GM21515 (cell line): ENCODE data around the gene CAMSAP2.

Experiments
- ATAC-seq: cut with Tn5 transposase; IDR thresholded peaks from one replicate; pipeline ENCODE4 v1.9.1; 2021; ENCODE audit not compliant: unreplicated experiment

CAMSAP2 gene

DNA sequence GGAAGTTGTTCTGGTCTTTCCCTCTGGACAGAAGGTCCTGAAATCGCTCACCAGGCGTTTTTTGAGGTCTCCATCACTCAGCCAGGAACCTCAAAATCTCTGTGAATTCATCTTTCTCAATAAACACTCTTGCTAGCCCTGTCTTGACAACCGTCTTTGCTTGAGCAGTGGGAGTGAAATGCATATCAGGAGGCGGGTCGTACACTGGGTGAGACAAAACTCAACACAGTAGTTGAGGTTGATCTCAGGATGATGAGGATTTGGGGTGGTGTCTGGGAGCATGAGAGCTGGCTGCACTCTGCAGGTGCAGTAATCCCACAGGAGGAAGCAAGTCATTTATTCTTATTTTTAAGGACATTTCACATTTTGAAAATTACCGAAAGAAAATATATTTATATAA is 136.0 kb downstream of the CAMSAP2 start:
- ATAC-seq = no peak

DNA sequence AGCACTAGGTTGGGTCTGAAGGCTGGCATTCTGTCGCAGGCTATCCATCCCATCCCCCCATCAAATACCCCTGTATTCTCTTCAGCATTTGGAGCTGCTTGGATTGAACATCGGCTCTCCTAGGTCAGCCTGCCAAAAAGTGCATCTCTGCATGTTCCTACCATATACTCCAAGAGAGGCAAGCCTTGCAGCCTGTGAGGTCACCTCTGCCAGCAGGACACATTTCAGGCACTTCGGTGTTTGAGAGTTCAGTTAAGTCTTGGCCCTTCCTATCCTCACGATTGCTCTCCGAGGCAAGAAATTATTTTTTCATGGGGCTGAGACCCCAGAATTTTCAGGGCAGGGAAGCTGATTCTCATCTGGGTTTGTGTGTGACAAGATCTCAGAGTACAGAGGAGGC is 136.7 kb downstream of the CAMSAP2 start:
- ATAC-seq = no peak

- ATAC-seq = no peak
Measured at GRCh38 chr1:200877010-200877409, 138.3 kb downstream of the CAMSAP2 start.

DNA sequence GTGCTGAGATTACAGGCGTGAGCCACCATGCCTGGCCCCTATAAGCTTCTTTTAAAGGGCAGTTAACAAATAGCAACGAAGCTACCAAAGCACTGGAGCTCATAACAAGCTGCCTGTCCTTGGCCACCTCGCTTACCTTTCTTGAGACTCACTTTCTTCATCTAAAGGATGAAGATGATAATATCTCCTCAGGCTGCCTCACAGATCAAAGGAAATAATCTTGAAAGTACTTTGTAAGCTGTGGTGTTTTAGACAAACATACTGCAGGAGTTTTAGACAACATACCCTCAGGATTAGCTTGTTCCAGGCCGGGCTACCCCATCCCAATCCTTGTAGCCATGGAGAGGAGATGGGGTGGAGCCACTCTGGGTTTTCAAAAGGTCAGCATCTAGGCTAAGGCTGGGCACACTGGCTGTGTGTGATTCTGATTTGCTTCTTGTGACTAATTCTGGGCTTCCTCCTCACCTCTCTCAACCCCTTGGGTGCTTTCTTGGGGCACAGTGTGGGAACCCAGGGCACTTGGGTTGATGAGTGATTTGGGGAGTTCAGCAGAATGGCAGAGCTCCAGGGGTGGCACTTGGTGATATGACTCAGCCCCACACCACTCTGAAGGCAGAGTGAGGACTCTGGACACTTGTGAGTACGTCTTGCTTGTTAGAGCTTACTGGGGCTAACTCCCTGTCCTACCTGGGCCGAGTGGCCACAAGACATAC is 139.3 kb downstream of the CAMSAP2 start:
- no peak for ATAC-seq

DNA sequence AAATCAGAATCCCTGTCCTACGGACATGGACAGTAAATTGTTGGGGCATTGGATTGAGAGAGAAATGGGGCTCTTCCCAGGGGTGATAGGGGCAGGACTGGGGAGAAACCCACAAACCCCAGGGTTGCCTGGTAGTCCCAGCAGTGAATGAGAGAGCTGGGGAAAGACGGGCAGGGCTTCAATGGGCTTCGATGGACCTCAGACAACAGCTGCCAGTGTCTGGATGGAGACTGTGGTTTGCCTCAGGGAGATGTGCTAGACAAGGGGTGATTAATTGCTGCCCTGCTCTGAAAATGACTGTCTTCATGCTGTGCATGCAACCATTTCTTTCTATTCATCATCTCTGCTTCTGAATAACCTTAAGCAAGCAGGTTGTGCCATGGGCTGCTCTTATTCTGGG is 141.5 kb downstream of the CAMSAP2 start:
- ATAC-seq = peak; percentile 54

DNA sequence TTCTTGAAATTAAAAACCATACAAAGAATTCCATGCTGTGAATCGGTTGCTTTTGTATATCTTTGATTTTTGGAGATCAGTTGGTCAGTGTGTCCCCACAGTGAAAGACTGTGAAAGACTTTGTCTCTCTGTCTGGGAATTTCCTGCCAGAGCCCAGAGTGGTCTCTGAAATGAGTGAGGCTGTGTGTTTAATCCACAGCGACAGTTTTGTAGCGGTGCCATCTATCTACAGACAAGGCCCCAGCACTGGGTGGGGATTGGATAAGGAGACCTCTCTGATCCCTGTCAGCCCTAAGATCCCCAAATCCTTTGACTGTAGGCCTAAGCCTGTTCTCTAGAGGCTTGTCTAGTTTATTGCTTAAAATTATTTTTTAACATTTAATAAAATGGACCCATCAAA is 144.4 kb downstream of the CAMSAP2 start:
- ATAC-seq = no peak

DNA sequence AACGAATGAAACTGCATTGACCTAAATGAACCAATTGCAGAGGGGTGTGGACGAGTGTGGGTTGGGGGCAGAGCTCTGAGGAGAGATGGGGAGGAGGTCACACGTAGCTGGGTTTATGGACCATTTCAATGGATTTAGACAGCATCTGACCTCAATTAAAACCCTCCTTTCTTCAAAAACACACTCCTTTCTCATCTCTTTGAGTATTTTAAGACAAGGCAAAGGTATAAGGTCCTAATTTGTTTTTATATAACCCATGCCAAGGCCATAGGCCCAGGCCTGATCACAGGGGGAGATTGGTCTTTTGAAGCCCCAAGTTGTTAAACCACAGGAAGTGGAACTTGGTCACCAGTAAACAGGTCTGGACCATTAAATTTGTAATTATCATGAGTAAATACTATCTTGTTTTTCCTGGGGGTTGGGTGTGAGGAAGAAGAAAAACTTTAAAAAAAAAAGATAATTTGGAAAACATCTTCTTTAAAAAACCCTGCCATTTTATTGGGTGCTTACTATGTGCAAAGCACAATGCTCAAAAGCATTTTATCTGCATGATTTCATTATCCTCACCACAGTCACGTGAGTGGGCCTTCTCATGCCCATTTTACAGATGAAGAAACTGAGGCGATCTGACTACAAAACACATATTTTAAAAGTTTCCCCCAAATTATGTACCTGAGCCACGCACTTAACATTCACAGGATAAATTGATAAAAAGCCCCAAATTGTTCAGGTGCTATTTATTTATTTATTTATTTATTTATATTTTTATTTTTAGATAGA is 147.1 kb downstream of the CAMSAP2 start:
- ATAC-seq = no peak

- no peak for ATAC-seq
Measured at GRCh38 chr1:200886594-200886993, 147.9 kb downstream of the CAMSAP2 start.

DNA sequence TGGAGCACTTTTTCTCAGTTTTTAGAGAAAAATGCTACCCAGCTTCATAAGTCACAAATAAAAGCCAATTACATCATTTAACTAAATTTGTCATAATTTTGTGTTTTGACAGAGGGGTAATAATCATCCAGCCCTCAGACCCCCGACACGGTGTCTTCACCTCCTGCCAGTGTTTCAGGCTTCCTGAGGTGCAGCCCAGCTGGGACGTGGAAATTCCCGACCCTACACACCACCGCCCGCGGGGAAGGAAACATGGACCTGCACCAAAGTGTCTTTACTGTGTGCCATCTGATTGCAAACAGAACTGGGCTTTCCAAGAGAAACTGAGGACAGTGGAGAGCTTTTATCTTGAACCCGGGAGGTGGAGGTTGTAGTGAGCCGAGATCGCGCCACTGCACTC is 148.3 kb downstream of the CAMSAP2 start:
- ATAC-seq = no peak

- ATAC-seq = no peak
Measured at GRCh38 chr1:200887772-200888348, 149.2 kb downstream of the CAMSAP2 start.

DNA sequence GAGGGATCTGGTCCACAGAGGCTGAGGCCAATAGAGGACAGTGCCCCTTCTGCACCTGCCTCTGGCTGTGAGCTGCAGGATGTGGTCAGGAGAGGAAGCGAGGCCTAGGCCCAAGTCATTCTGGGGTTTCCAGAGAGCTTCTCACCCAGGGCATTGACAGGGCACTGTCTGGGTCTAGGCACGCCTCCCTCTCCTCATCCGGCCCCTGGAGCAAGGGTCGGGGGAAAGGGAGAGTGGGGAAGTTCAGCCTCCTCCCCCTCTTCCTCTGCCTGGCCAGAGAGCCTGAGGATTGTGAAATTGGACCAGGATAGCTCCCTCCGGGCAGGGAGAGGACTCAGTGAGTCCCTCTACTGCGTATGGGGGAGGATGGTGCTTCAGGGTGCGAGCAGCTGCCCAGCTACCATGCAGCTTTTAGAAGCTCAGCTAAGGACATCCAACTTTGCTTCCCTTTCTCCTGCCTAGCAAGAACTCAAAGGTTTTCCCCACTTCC is 149.7 kb downstream of the CAMSAP2 start:
- peak; percentile 87 for ATAC-seq

DNA sequence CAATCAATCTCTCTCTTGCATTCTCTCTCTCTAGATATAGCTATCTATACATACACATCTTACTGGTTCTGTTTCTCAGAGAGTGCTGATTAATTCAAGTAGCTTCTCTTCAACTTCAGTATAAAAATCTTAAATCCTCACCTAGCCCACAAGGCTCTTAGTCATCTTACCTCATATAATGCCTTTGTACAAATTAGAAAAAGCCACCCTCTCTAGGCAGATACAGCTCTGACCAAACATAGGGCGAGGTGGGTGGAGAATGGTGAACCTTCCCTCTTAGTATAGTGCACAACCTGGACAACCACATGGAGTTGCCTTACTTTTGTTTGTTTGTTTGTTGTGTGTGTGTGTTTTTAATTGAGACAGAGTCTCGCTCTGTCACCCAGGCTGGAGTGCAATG is 150.9 kb downstream of the CAMSAP2 start:
- no peak for ATAC-seq

GRCh38 chr1:200890027-200890426 is 151.3 kb downstream of the CAMSAP2 start:
- no peak for ATAC-seq

DNA sequence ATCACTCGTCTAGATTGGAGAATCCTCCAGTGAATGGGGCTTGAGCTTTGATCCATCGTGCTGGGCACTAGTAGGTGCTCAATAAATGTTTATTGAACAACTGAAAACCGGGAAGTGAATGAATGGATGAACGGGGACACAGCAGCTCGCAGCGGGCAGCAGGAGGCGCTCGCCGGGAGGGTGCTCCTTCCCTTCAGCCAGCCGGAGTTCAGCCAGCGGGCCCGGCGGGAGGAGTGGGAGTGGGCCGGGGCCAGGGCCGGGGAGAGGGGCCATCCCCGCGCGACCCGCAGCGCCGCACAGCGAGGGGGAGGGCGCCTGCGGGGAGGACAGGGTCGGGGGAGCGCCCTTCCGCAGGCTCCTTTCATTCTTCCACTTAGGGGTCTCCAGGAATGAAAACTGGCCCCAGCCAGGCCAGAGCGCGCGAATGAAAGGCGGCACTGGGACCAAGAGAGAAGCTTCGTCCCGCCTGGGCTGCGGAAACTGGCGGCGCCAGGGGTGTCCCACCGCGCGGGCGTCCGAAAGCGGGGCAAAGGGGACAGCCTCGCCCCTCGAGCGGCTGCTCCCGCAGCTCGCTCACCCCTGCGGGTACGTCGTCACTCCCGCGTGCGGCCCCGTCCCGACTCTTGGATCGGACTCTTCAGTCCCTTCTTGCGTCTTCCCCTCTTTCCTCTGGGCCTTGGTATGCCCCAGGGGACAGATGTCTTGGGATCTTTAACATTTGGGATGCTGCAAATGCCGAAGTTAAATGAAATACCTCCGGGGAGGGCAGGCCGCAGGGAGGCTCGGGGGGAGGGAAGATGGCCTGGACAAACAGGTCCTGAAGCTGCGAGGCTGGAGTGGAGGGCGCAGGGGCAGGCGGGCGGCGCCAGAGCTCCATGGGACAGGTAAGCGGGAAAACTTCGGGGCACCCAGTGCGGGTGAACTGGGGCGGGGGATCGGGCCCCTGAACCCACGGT is 152.4 kb downstream of the CAMSAP2 start:
- ATAC-seq = no peak

DNA sequence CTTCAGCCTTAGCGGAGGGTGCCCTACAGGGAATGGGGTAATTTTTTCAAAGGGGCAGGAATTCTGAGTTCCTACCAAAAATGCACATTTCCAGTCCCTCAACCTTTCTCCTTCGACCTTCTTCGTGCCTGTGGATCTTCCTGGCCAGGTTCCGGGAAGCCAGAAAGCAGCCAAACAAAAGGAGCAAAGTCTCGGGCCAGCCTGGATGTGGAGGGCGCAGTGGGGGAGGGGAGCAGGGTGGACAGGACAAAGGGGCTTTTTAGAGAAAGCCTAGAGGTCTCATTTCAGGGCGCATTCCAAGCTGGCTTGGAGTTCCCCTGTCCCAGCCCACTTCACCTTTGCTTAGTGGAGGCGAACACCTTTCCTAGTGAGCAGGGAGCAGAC is 153.1 kb downstream of the CAMSAP2 start:
- ATAC-seq = no peak

DNA sequence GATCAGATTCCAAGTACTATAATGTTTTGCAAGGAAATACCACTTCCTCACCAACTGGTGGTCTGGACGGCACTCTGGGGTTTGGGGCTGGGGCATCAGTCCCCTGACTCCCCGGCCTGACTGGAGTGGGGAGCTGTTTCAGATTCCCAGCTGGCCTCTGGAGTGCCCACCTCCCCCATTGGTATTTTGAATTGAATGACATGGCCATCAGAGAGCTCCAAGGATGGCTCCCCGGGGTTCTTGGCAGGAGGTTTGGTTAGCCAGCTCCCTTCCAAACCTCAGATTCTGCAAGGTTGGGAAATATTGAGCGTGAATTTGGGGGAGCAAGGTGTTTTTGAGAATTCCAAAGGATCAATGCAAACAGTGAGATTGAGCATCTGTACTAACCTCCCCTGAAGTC is 153.9 kb downstream of the CAMSAP2 start:
- no peak for ATAC-seq

DNA sequence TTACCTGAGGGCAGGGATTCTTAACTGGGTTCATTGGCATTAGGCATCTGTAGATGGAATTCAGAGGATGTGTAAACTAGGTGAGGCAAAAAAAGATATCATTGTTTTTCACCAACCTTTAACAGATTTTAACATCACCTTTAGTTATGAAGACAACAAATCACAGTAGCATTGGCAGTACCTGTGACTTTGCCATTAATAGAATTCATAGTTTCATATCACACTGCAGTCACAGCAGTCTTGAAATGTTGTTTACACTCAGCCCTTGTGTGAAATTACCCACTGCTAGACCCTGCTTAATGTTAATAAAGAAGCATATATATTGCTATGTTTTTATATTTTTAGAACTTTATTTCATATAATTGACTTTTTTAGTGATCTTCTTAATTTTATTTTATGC is 154.3 kb downstream of the CAMSAP2 start:
- ATAC-seq = no peak

GRCh38 chr1:200893411-200893901 is 154.8 kb downstream of the CAMSAP2 start:
- no peak for ATAC-seq

DNA sequence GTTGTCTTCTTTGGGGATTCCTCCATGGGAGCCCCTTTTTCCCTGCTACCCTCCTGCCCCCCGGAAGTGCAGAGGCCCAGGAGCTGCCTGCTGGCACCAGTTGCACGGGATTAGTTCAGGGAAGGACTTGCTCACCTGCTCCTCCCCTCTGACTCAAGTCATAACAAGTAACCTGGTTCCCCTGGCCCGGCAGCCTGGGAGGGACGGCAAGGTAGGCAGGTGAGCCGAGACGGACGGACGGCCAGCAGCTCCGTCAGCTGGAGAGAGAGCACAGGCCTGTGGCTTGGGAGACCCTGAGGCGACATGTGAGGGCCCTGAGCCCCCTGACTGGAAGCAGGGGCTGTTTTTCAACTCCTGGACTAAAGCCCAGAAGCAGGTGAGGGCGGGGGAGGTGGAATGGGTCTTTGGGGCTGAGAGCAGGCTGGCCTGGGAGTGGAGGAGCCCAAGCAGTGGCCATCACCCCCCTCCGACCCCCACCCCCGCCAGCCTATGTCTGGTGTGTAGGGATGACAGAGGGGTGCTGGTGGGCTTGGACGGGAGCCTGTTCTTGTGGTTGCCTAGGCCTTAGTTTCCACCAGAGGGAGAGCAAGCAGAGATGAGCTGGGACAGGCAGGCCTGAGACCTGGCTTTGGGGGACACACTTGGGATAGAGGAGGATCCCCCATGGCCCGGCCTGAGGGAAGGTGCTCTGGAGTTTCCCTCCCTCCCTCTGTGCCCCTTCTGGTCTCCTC is 156.2 kb downstream of the CAMSAP2 start, which contains the start of gene INAVA:
Gene INAVA (plus strand): TSS at position 189 of the 731 bp plus-strand sequence. CDS start 3,501 bp downstream, outside the sequence.
- no peak for ATAC-seq

GRCh38 chr1:200895443-200895789 is 156.7 kb downstream of the CAMSAP2 start:
- ATAC-seq = no peak
